ENCODE data around the gene COL4A3.

DNA sequence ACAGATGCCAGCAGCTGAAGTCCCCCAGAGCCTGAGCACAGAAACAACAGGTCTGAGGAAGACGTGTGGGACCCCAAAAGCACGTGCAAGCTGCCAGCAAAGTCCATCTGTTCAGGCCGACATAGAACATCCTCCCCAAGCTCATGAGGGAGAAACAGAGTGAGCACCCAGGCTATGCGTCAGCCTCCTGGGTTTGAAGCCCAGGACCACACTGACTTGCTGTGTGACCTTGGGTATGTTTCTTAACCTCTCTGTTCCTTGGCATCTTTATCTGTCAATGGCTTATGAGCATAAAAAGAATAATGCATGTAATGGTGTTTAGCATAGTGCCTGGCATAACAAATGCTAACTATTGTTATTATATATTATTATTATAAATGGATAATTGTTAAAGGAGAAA is 40.7 kb upstream of the COL4A3 start:
- TF ChIP-seq POLR2A (IDR thresholded peaks at IDR 0.05; ENCODE audit: low read length) (no peak), GATA1 (IDR thresholded peaks at IDR 0.05; ENCODE audit: low read depth, low read length) (no peak)
